K562 (cell line): ENCODE measurements around the gene KCNQ4. TPM values are rescaled to one million over a fixed set of nuclear protein-coding genes. Genes with fewer than 3 reads are reported as not detected.
A peak's percentile ranks its signal among the peaks of the same experiment; 100 is the strongest.

Source experiments
- ATAC-seq: fragments of 200-7000 bp; cut with Tn5 transposase; 3 replicates; pipeline ENCODE4 v1.9.1; 2020; ENCODE audit warnings: moderate library complexity
- BruUV-seq: library from RNA; stranded (reverse); fragments of 400-500 nt; replicated peaks from 2 replicates; lab custom pipeline; 2021; lab: Mats Ljungman, UMichigan
- CTCF ChIA-PET: fragments of 300-600 bp; formaldehyde crosslinking; extraction: SDS; loops from one replicate; lab custom pipeline; 2021; ENCODE audit warnings: low intra/inter-chr PET ratio; lab: Yijun Ruan, JAX
- POLR2A ChIA-PET: fragments of 300-600, 350-650 bp; sonication (Branson Sonifier 250); formaldehyde crosslinking; extraction: SDS; loops from one replicate; lab custom pipeline; 2021; ENCODE audit warnings: antibody characterized with exemption, inconsistent platforms; lab: Yijun Ruan, JAX
- DNase-seq, 4 experiments: peaks; one replicate each; pipeline versions ENCODE4 v3.0.0 to v3.0.0-alpha.2; 2011 to 2018; ENCODE audit warnings: low spot score in 3 of 4, mixed read lengths in 3 of 4; ENCODE audit errors: extremely low read depth in 1 of 4
- FAIRE-seq: peaks from 2 replicates; lab custom pipeline; 2011; peaks lifted over from hg19 to GRCh38; lab: Jason Lieb, UNC
- H2AFZ ChIP-seq: 2 replicates; pipeline ENCODE4 v1.6.0; 2011; ENCODE audit warnings: low read depth, low read length, control low read depth, inconsistent platforms
- H3K27ac ChIP-seq: fragments of 200-600 bp; 3 replicates; pipeline ENCODE4 v1.8.0; 2011; ENCODE audit warnings: low read depth, mild to moderate bottlenecking, control low read depth, inconsistent platforms, low read length, moderate library complexity, mixed read lengths; ENCODE audit errors: extremely low read depth
- H3K27me3 ChIP-seq, 2 experiments: fragments of 300-600 bp in 1 of 2; 2 replicates in 1 of 2; 3 replicates in 1 of 2; pipeline versions ENCODE4 v1.6.0 to v1.8.0; 2011; ENCODE audit warnings: inconsistent platforms in 2 of 2, low read length in 2 of 2, mild to moderate bottlenecking in 1 of 2, mixed read lengths in 1 of 2, moderate library complexity in 1 of 2; ENCODE audit not compliant: control insufficient read depth in 2 of 2, insufficient read depth in 2 of 2
- H3K36me3 ChIP-seq: fragments of 300-600 bp; 3 replicates; pipeline ENCODE4 v1.8.0; 2011; ENCODE audit warnings: mild to moderate bottlenecking, low read length, inconsistent platforms; ENCODE audit not compliant: control insufficient read depth, insufficient read depth
- H3K4me1 ChIP-seq, 2 experiments: fragments of 200-600 bp in 1 of 2; replicated peaks in 1 of 2; 2 replicates in 1 of 2; 3 replicates in 1 of 2; pipeline versions ENCODE4 v1.5.1 to v1.8.0; 2011; ENCODE audit warnings: inconsistent platforms in 2 of 2, low read length in 2 of 2, mild to moderate bottlenecking in 1 of 2, mixed read lengths in 1 of 2, moderate library complexity in 1 of 2; ENCODE audit not compliant: control insufficient read depth in 2 of 2, insufficient read depth in 2 of 2
- H3K4me2 ChIP-seq: 2 replicates; pipeline ENCODE4 v1.6.1; 2011; ENCODE audit warnings: low read length, control low read depth, inconsistent platforms, mixed read lengths; ENCODE audit not compliant: insufficient read depth
- H3K4me3 ChIP-seq: fragments of 200-600 bp; sonication (generic), shearing (Covaris generic); 2 replicates; pipeline ENCODE4 v1.5.1; 2016; ENCODE audit warnings: control low read depth, inconsistent platforms
- H3K79me2 ChIP-seq: fragments of 200-600 bp; 3 replicates; pipeline ENCODE4 v1.8.0; 2011; ENCODE audit warnings: low read length, inconsistent platforms; ENCODE audit not compliant: control insufficient read depth, insufficient read depth
- H3K9ac ChIP-seq, 2 experiments: 2 replicates each; pipeline versions ENCODE4 v1.6.0 to v1.6.1; 2011; ENCODE audit warnings: low read depth in 2 of 2, low read length in 2 of 2, control low read depth in 1 of 2, inconsistent platforms in 1 of 2, mild to moderate bottlenecking in 1 of 2, mixed read lengths in 1 of 2; ENCODE audit not compliant: insufficient read depth in 1 of 2
- H3K9me1 ChIP-seq: one replicate; pipeline ENCODE4 v1.6.0; 2011; ENCODE audit warnings: inconsistent platforms, mild to moderate bottlenecking, low read length, moderate library complexity; ENCODE audit not compliant: control insufficient read depth, insufficient read depth
- H3K9me3 ChIP-seq: replicated peaks from 2 replicates; pipeline ENCODE4 v1.5.1; 2011; ENCODE audit warnings: low read depth, low read length, inconsistent platforms; ENCODE audit not compliant: control insufficient read depth, insufficient read depth
- H4K20me1 ChIP-seq: replicated peaks from 2 replicates; pipeline ENCODE4 v1.6.1; 2011; ENCODE audit warnings: low read length, inconsistent platforms, mixed read lengths; ENCODE audit not compliant: control insufficient read depth, insufficient read depth
- AFF4 ChIP-seq: sonication (generic); formaldehyde crosslinking; IDR thresholded peaks from 2 replicates; pipeline ENCODE4 v1.8.0; 2023; ENCODE audit warnings: mild to moderate bottlenecking, missing genetic modification reagents
- ETS1 ChIP-seq: conservative IDR thresholded peaks from 2 replicates; pipeline ENCODE4 v1.6.1; 2011; ENCODE audit warnings: low read depth, mild to moderate bottlenecking, low read length; ENCODE audit not compliant: control insufficient read depth
- ETV1 ChIP-seq: fragments of 450-650 bp; conservative IDR thresholded peaks from 2 replicates; pipeline ENCODE4 v1.6.1; 2016; ENCODE audit warnings: missing genetic modification characterization, control low read depth, low read depth, missing compliant biosample characterization
- KLF16 ChIP-seq: IDR thresholded peaks from 2 replicates; pipeline ENCODE4 v1.6.1; 2016; ENCODE audit warnings: antibody characterized with exemption
- LARP7 ChIP-seq: fragments of 450-650 bp; IDR thresholded peaks from 2 replicates; pipeline ENCODE4 v1.6.1; 2016
- MTA2 ChIP-seq: fragments of 450-650 bp; IDR thresholded peaks from 2 replicates; pipeline ENCODE4 v1.6.1; 2016; ENCODE audit warnings: low read depth
- NCOA1 ChIP-seq: fragments of 450-650 bp; IDR thresholded peaks from 2 replicates; pipeline ENCODE4 v1.6.1; 2016; ENCODE audit warnings: low read depth
- PHB2 ChIP-seq: fragments of 450-650 bp; IDR thresholded peaks from 2 replicates; pipeline ENCODE4 v1.6.1; 2017; ENCODE audit warnings: low read depth
- RBM25 ChIP-seq: fragments of 200-400 bp; formaldehyde crosslinking; IDR thresholded peaks from 2 replicates; pipeline ENCODE4 v1.6.1; 2018; ENCODE audit warnings: low read length, low read depth, moderate library complexity; ENCODE audit not compliant: severe bottlenecking
- RBM34 ChIP-seq: fragments of 200-400 bp; formaldehyde crosslinking; IDR thresholded peaks from 2 replicates; pipeline ENCODE4 v1.6.1; 2018; ENCODE audit warnings: low read length, borderline replicate concordance; ENCODE audit not compliant: insufficient read depth
- SAP30 ChIP-seq: fragments of 200-600 bp; sonication (generic); IDR thresholded peaks from 2 replicates; pipeline ENCODE4 v1.6.1; 2012; ENCODE audit warnings: borderline replicate concordance, low read depth, mild to moderate bottlenecking, moderate library complexity, low read length, control low read depth, inconsistent platforms; ENCODE audit not compliant: insufficient read depth, poor library complexity, severe bottlenecking
- ZNF212 ChIP-seq: fragments of 450-650 bp; formaldehyde crosslinking; IDR thresholded peaks from 2 replicates; pipeline ENCODE4 v1.4.0; 2020; ENCODE audit warnings: mild to moderate bottlenecking
- ZNF23 ChIP-seq: fragments of 250-450 bp; sonication (Bioruptor Pico); IDR thresholded peaks from 2 replicates; pipeline ENCODE4 v1.4.0; 2020; ENCODE audit warnings: mild to moderate bottlenecking
- ZNF512 ChIP-seq: IDR thresholded peaks from 2 replicates; pipeline ENCODE4 v1.6.1; 2016; ENCODE audit warnings: missing genetic modification characterization, missing compliant biosample characterization
- ZNF561 ChIP-seq: fragments of 450-650 bp; formaldehyde crosslinking; conservative IDR thresholded peaks from 2 replicates; pipeline ENCODE4 v1.4.0; 2020; ENCODE audit warnings: mild to moderate bottlenecking, moderate library complexity
- WGBS: fragments of 100-300 bp; shearing (Covaris generic); methylation state at CpG from one replicate; pipeline ENCODE4 v1.1.6; 2016; ENCODE audit warnings: low coverage, mixed read lengths; ENCODE audit not compliant: insufficient coverage; ENCODE audit errors: missing lambda C conversion rate; 5-methylcytosine and 5-hydroxymethylcytosine counted together
- in situ Hi-C: fragments of 300-500 bp; cut with MboI; formaldehyde crosslinking; loops from 4 replicates; pipeline ENCODE4 v1.15.0; 2018; ENCODE audit warnings: inconsistent platforms, mixed read lengths
- intact Hi-C: fragments of 100-400 bp; cut with micrococcal nuclease; formaldehyde crosslinking; loops from 2 replicates; pipeline ENCODE4 v1.14.2; 2022
- polyA plus RNA-seq, 8 experiments: library from polyadenylated mRNA; depleted of rRNA in 4 of 8; stranded (reverse) in 5 of 8; unstranded in 3 of 8; fragments of >200 nt; fragmentation: Nextera tagmentation in 2 of 8; fragmentation: Illumina TruSeq in 1 of 8; extraction: Ambion mirVana in 2 of 8; extraction: Trizol in 1 of 8; gene quantifications; 2 replicates each; pipeline versions ENCODE4 v1.2.1 to v1.2.3, GENCODE V29; 2011 to 2014; ENCODE audit warnings: inconsistent platforms in 1 of 8, missing spikeins in 1 of 8
- total RNA-seq, 7 experiments: library from RNA; depleted of rRNA in 6 of 7; stranded (reverse); fragments of >200 nt in 6 of 7; fragmentation: Illumina TruSeq in 2 of 7; extraction: Trizol in 2 of 7; gene quantifications; 2 replicates each; pipeline versions ENCODE4 v1.2.1 to v1.2.3, GENCODE V29; 2011 to 2021; ENCODE audit warnings: low replicate concordance in 1 of 7

Gene KCNQ4
- total and polyA plus RNA-seq, 9 of the 15 experiments (the other 6 are each of a cell fraction or from before 2014, with no cell fraction given), result 0.07 to 4.1 (median 0.79) TPM

GRCh38 chr1:40877698-40878097 lies 94.1 kb downstream of the KCNQ4 start (continued):
- TF ChIP-seq ZNF561 (CRISPR knock-in tag), result no peak

- H3K9me1 ChIP-seq, result no peaks in the 10 kb centered on the region
- no peaks in the 10 kb centered on the region for H3K9me3 ChIP-seq
- no peak for DNase-seq
- H3K4me3 ChIP-seq, result no peak overlapping the region
- no peak overlapping the region for H3K4me2 ChIP-seq
- H3K36me3 ChIP-seq, result no peaks in the 10 kb centered on the region
- FAIRE-seq, result no peak
- H2AFZ ChIP-seq, result 0 out of 2 replicates have a peak overlapping the region, but pooled peaks have one; percentile 14
- in situ Hi-C loops, result no loop called here
- POLR2A ChIA-PET, result interaction anchor here (1.7 kb wide), 1 partner anchor 8 kb away, joined by 7 read pairs; no protein-coding TSS in a partner anchor
- ATAC-seq, result no peak
- H3K27me3 ChIP-seq, result no peaks in the 10 kb centered on the region; a peak in 1 of 5 replicates
- H3K79me2 ChIP-seq, result no peaks in the 10 kb centered on the region
- no peak overlapping the region for H3K27ac ChIP-seq
- no peak overlapping the region for H3K9ac ChIP-seq
- WGBS, result 93% methylated on average over 2 of the region's 2 CpGs
- CTCF ChIA-PET, result no interaction called here
- BruUV-seq, result no TSS peak
- intact Hi-C loops, result no loop called here
- peaks cover 29 to 35% of the 10 kb centered on the region in 2 experiments; a peak in 4 of 5 replicates for H3K4me1 ChIP-seq
- no peaks in the 10 kb centered on the region for H4K20me1 ChIP-seq
- TF ChIP-seq NCOA1, result no peak
- TF ChIP-seq MTA2, result peak; percentile 45; the same call in 1 of the 2 replicates
- TF ChIP-seq ZNF212, result no peak
- peak; percentile 22; the same call in 1 of the 2 replicates for TF ChIP-seq PHB2
- TF ChIP-seq RBM25, result no peak
- no peak for TF ChIP-seq SAP30
- TF ChIP-seq ETS1, result no peak
- TF ChIP-seq ZNF512 (tag), result peak; percentile 97
- no peak for TF ChIP-seq AFF4 (CRISPR knock-in tag)
- no peak for TF ChIP-seq RBM34
- no peak for TF ChIP-seq ZNF23 (CRISPR knock-in tag)
- TF ChIP-seq LARP7, result 0 out of 2 replicates have a peak, but pooled peaks have one; percentile 56
- no peak for TF ChIP-seq KLF16
- no peak for TF ChIP-seq ETV1 (tag)
These were observed 95.3 kb downstream of the KCNQ4 start for GRCh38 chr1:40878906-40879305.
